SK-N-SH treated with all-trans-retinoic acid at 6 μM for 48 hours (cell line): ENCODE data around the gene UBTD1.
A peak's percentile ranks its signal among the peaks of the same experiment; 100 is the strongest.

Experiments
- ATAC-seq: fragments of 200-7000 bp; cut with Tn5 transposase; 3 replicates; pipeline ENCODE4 v1.9.1; 2020; ENCODE audit warnings: mild to moderate bottlenecking, moderate library complexity
- ARNTL ChIP-seq: fragments of 450-650 bp; formaldehyde crosslinking; IDR thresholded peaks from 2 replicates; pipeline ENCODE4 v1.5.0; 2020; ENCODE audit warnings: low read depth, mild to moderate bottlenecking, moderate library complexity, borderline replicate concordance
- BACH2 ChIP-seq: fragments of 250-450 bp; sonication (Bioruptor Pico); IDR thresholded peaks from 2 replicates; pipeline ENCODE4 v1.9.0; 2021; ENCODE audit warnings: mild to moderate bottlenecking, borderline replicate concordance
- CSDC2 ChIP-seq: fragments of 250-450 bp; sonication (Bioruptor Pico); IDR thresholded peaks from 2 replicates; pipeline ENCODE4 v1.5.0; 2020; ENCODE audit warnings: mild to moderate bottlenecking, moderate library complexity
- CSRNP3 ChIP-seq: fragments of 250-450 bp; sonication (Bioruptor Pico); IDR thresholded peaks from 2 replicates; pipeline ENCODE4 v1.5.1; 2021; ENCODE audit warnings: mild to moderate bottlenecking, moderate library complexity
- ESRRG ChIP-seq: fragments of 250-450 bp; sonication (Bioruptor Pico); IDR thresholded peaks from 2 replicates; pipeline ENCODE4 v1.6.1; 2021; ENCODE audit warnings: mild to moderate bottlenecking
- GLIS3 ChIP-seq: fragments of 250-450 bp; sonication (Bioruptor Pico); IDR thresholded peaks from 2 replicates; pipeline ENCODE4 v1.5.0; 2020; ENCODE audit warnings: mild to moderate bottlenecking, moderate library complexity
- ISL1 ChIP-seq: fragments of 250-450 bp; sonication (Bioruptor Pico); IDR thresholded peaks from 2 replicates; pipeline ENCODE4 v2.1.2; 2022; ENCODE audit warnings: mild to moderate bottlenecking, moderate library complexity
- OSR1 ChIP-seq: fragments of 250-450 bp; sonication (Bioruptor Pico); IDR thresholded peaks from 2 replicates; pipeline ENCODE4 v1.8.0; 2022; ENCODE audit warnings: moderate library complexity, mild to moderate bottlenecking, inconsistent platforms
- RARB ChIP-seq: fragments of 250-450 bp; sonication (Bioruptor Pico); IDR thresholded peaks from 2 replicates; pipeline ENCODE4 v1.8.0; 2021; ENCODE audit warnings: mild to moderate bottlenecking, moderate library complexity
- SNAI2 ChIP-seq: fragments of 250-450 bp; sonication (Bioruptor Pico); IDR thresholded peaks from 2 replicates; pipeline ENCODE4 v1.5.0; 2020; ENCODE audit warnings: mild to moderate bottlenecking, moderate library complexity
- TCF4 ChIP-seq: fragments of 250-450 bp; sonication (Bioruptor Pico); IDR thresholded peaks from 2 replicates; pipeline ENCODE4 v1.8.0; 2021; ENCODE audit warnings: mild to moderate bottlenecking, moderate library complexity, borderline replicate concordance
- TOX ChIP-seq: fragments of 250-450 bp; sonication (Bioruptor Pico); IDR thresholded peaks from 2 replicates; pipeline ENCODE4 v1.8.0; 2021; ENCODE audit warnings: mild to moderate bottlenecking, moderate library complexity, borderline replicate concordance
- ZC3H10 ChIP-seq: fragments of 250-450 bp; sonication (Bioruptor Pico); IDR thresholded peaks from 2 replicates; pipeline ENCODE4 v1.5.1; 2021; ENCODE audit warnings: mild to moderate bottlenecking, moderate library complexity
- ZFP3 ChIP-seq: fragments of 250-450 bp; sonication (Bioruptor Pico); IDR thresholded peaks from 2 replicates; pipeline ENCODE4 v1.5.0; 2020; ENCODE audit warnings: mild to moderate bottlenecking, moderate library complexity
- ZFP30 ChIP-seq: fragments of 450-650 bp; formaldehyde crosslinking; IDR thresholded peaks from 2 replicates; pipeline ENCODE4 v1.5.0; 2022; ENCODE audit warnings: mild to moderate bottlenecking, moderate library complexity
- ZNF8 ChIP-seq: fragments of 450-650 bp; formaldehyde crosslinking; IDR thresholded peaks from 2 replicates; pipeline ENCODE4 v1.5.0; 2020; ENCODE audit warnings: mild to moderate bottlenecking, moderate library complexity
- TF ChIP-seq, protein P1 (sequence below): fragments of 250-450 bp; sonication (Bioruptor Pico); IDR thresholded peaks from 2 replicates; pipeline ENCODE4 v1.8.0; 2020; ENCODE audit warnings: mild to moderate bottlenecking, moderate library complexity, borderline replicate concordance
- TF ChIP-seq, protein P2 (sequence below): fragments of 250-450 bp; sonication (Bioruptor Pico); IDR thresholded peaks from 2 replicates; pipeline ENCODE4 v1.5.1; 2020; ENCODE audit warnings: low read depth, mild to moderate bottlenecking, moderate library complexity
- TF ChIP-seq, protein P3 (sequence below): fragments of 250-450 bp; sonication (Bioruptor Pico); IDR thresholded peaks from 2 replicates; pipeline ENCODE4 v1.8.0; 2021; ENCODE audit warnings: low read depth, mild to moderate bottlenecking, moderate library complexity, borderline replicate concordance

The UBTD1 gene

GRCh38 chr10:97498076-97498840 is 466 bp upstream of the UBTD1 start, which contains the start of gene MMS19:
TSS of gene MMS19 (minus strand) at chr10:97498422. CDS start at chr10:97498384, 38 bp downstream.
- peak; percentile 76 for ATAC-seq
- TF ChIP-seq, protein P1, sequence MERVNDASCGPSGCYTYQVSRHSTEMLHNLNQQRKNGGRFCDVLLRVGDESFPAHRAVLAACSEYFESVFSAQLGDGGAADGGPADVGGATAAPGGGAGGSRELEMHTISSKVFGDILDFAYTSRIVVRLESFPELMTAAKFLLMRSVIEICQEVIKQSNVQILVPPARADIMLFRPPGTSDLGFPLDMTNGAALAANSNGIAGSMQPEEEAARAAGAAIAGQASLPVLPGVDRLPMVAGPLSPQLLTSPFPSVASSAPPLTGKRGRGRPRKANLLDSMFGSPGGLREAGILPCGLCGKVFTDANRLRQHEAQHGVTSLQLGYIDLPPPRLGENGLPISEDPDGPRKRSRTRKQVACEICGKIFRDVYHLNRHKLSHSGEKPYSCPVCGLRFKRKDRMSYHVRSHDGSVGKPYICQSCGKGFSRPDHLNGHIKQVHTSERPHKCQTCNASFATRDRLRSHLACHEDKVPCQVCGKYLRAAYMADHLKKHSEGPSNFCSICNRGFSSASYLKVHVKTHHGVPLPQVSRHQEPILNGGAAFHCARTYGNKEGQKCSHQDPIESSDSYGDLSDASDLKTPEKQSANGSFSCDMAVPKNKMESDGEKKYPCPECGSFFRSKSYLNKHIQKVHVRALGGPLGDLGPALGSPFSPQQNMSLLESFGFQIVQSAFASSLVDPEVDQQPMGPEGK (CRISPR knock-in tag): no peak
- TF ChIP-seq SNAI2 (no peak), RARB (CRISPR knock-in tag) (no peak), GLIS3 (no peak), TOX (CRISPR knock-in tag) (no peak), ZNF8 (CRISPR knock-in tag) (no peak), ZFP30 (CRISPR knock-in tag) (no peak), ARNTL (CRISPR knock-in tag) (no peak), ZC3H10 (no peak)

DNA sequence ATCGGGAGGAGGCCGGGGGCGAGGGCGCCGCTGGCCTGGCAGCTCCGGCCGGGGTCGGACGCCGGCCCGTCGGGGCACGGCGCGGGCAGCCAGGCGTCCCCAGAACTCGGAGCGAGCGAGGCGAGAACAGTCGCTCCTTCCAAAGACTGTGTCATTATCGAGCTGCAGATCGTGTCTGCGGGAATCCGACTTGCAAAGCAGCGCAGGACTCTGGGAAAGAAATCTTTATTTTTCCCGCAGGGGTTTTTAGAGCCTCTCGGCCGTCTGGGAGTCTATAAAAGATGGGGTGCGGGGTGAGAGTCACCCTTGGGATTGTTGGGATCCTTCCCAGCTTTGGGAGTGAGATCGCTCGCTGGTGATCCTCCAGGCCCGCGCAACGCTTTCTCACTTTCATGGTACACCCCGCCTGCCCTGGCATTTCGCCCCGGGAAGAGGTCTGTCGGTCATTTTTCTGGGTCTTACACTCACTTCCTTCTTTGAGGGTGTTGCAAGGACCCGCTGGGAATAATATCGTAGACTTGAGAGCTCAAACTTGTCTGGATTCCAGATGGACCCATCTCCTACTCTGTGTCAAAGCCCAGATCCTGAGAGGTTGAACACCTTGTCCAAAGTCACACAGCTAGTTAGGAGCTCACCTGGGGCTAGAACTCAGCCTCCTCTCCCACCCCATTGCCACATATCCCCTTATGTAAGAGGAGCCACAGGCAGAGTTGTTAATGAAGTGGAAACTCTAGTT is 1.0 kb downstream of the UBTD1 start:
- TF ChIP-seq, protein P2, sequence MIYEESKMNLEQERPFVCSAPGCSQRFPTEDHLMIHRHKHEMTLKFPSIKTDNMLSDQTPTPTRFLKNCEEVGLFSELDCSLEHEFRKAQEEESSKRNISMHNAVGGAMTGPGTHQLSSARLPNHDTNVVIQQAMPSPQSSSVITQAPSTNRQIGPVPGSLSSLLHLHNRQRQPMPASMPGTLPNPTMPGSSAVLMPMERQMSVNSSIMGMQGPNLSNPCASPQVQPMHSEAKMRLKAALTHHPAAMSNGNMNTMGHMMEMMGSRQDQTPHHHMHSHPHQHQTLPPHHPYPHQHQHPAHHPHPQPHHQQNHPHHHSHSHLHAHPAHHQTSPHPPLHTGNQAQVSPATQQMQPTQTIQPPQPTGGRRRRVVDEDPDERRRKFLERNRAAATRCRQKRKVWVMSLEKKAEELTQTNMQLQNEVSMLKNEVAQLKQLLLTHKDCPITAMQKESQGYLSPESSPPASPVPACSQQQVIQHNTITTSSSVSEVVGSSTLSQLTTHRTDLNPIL (CRISPR knock-in tag): no peak
- TF ChIP-seq ISL1 (no peak), ZFP3 (CRISPR knock-in tag) (no peak), ZC3H10 (no peak), ZNF8 (CRISPR knock-in tag) (no peak), TOX (CRISPR knock-in tag) (no peak), TCF4 (no peak), CSRNP3 (CRISPR knock-in tag) (no peak), CSDC2 (no peak)
- TF ChIP-seq, protein P1 (CRISPR knock-in tag): no peak

GRCh38 chr10:97500297-97500575 is 1.5 kb downstream of the UBTD1 start:
- ATAC-seq: no peak

More for the DNA sequence above, 1.0 kb downstream of the UBTD1 start:
- no peak; the same call in 2 of the 3 replicates for ATAC-seq

More at GRCh38 chr10:97500297-97500575, 1.5 kb downstream of the UBTD1 start:
- no peak for TF ChIP-seq ARNTL (CRISPR knock-in tag)
- TF ChIP-seq, protein P2 (CRISPR knock-in tag): no peak
- no peak for TF ChIP-seq TCF4
- no peak for TF ChIP-seq BACH2 (CRISPR knock-in tag)
- no peak for TF ChIP-seq CSRNP3 (CRISPR knock-in tag)
- no peak for TF ChIP-seq ISL1
- TF ChIP-seq RARB (CRISPR knock-in tag): no peak
- TF ChIP-seq, protein P3, sequence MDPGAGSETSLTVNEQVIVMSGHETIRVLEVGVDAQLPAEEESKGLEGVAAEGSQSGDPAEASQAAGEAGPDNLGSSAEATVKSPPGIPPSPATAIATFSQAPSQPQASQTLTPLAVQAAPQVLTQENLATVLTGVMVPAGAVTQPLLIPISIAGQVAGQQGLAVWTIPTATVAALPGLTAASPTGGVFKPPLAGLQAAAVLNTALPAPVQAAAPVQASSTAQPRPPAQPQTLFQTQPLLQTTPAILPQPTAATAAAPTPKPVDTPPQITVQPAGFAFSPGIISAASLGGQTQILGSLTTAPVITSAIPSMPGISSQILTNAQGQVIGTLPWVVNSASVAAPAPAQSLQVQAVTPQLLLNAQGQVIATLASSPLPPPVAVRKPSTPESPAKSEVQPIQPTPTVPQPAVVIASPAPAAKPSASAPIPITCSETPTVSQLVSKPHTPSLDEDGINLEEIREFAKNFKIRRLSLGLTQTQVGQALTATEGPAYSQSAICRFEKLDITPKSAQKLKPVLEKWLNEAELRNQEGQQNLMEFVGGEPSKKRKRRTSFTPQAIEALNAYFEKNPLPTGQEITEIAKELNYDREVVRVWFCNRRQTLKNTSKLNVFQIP (CRISPR knock-in tag): no peak
- no peak for TF ChIP-seq ZFP3 (CRISPR knock-in tag)
- no peak for TF ChIP-seq ZFP30 (CRISPR knock-in tag)
- no peak for TF ChIP-seq ESRRG (CRISPR knock-in tag)
- TF ChIP-seq ZC3H10: no peak
- no peak for TF ChIP-seq CSDC2
- no peak for TF ChIP-seq OSR1
